Heart right ventricle (tissue), 16 donors: ENCODE measurements around the gene LAD1. TPM values are rescaled to one million over a fixed set of nuclear protein-coding genes. Genes with fewer than 3 reads are reported as not detected.

Source experiments
- ATAC-seq, 8 donors: fragments of 200-7000 bp; cut with Tn5 transposase; one replicate each; pipeline ENCODE4 v1.9.1; 2020; ENCODE audit warnings: mild to moderate bottlenecking in 8 of 8, moderate library complexity in 8 of 8, moderate number of reproducible peaks in 1 of 8
- DNase-seq, 2 donors: peaks; one replicate each; pipeline ENCODE4 v3.0.0-alpha.2; 2020
- H3K27ac ChIP-seq, 10 donors: fragments of 200-600 bp; sonication (generic) in 2 of 10; one replicate each; pipeline versions ENCODE4 v1.5.0 to v1.8.0; 2020 to 2022; ENCODE audit warnings: mild to moderate bottlenecking in 3 of 10
- H3K27me3 ChIP-seq, 7 donors: fragments of 200-600 bp; one replicate each; pipeline ENCODE4 v1.8.0; 2021 to 2022; ENCODE audit warnings: mild to moderate bottlenecking in 2 of 7
- H3K36me3 ChIP-seq, 9 donors: fragments of 200-600 bp; sonication (generic) in 1 of 9; one replicate each; pipeline versions ENCODE4 v1.5.0 to v1.8.0; 2020 to 2022; ENCODE audit warnings: mild to moderate bottlenecking in 2 of 9
- H3K4me1 ChIP-seq, 9 donors: fragments of 200-600 bp; sonication (generic) in 1 of 9; one replicate each; pipeline versions ENCODE4 v1.5.0 to v1.8.0; 2020 to 2022; ENCODE audit warnings: mild to moderate bottlenecking in 4 of 9
- H3K4me3 ChIP-seq, 10 donors: fragments of 200-600 bp; sonication (generic) in 2 of 10; one replicate each; pipeline versions ENCODE4 v1.5.0 to v1.8.0; 2020 to 2022; ENCODE audit warnings: mild to moderate bottlenecking in 7 of 10, moderate library complexity in 2 of 10
- H3K9me3 ChIP-seq, 11 donors: fragments of 200-600 bp in 10 of 11; sonication (generic) in 2 of 11; one replicate each; pipeline versions ENCODE4 v1.5.0 to v1.8.0; 2013 to 2022; ENCODE audit warnings: mild to moderate bottlenecking in 2 of 11, control low read depth in 1 of 11, moderate library complexity in 1 of 11
- WGBS, 2 donors: extraction: QIAGEN DNeasy Blood & Tissue Kit; methylation state at CpG; one replicate each; pipeline ENCODE4 v1.1.7; 2013; ENCODE audit warnings: inconsistent platforms in 1 of 2; 5-methylcytosine and 5-hydroxymethylcytosine counted together
- intact Hi-C, 10 donors: fragments of 100-400 bp; cut with DNase I; formaldehyde crosslinking; loops; one replicate each; pipeline versions ENCODE4 v1.11.1 to v1.14.2; 2022
- polyA plus RNA-seq, 2 donors: library from polyadenylated mRNA; stranded (reverse); fragments of 200-250 nt; gene quantifications; one replicate each; pipeline ENCODE4 v1.2.3, GENCODE V29; 2013
- total RNA-seq, 10 donors: library from RNA; stranded (reverse); fragmentation: NEBNext Ultra II Directional in 3 of 10; extraction: Animal tissue kit (Norgen Biotek cat#: 25700) in 3 of 10; gene quantifications; one replicate each; pipeline versions ENCODE4 v1.2.1 to v1.2.4, GENCODE V29; 2021 to 2023
- TF ChIP-seq, protein P1 (sequence below), 9 donors: fragments of 200-600 bp; sonication (generic) in 2 of 9; IDR thresholded peaks; one replicate each; pipeline versions ENCODE4 v1.5.0 to v1.8.0; 2021 to 2022; ENCODE audit warnings: antibody characterized with exemption in 9 of 9, mild to moderate bottlenecking in 5 of 9, moderate library complexity in 1 of 9
- donor health status: Arrhythmogenic right ventricular cardiomyopathy.
- donor health status: ischemic (EF 13 %, LVEDD 7.1; RV severe dilation, severe dysfunction).
- donor health status: healthy with polysubstance abuse.
- donor health status: DM: no; HTN: yes; CAD: no.
- donor health status: DM: no; HTN: no; CAD: no.
- donor health status: ischemic (EF 25% LVEDD 6.9; RV normal size, moderate dysfunction).
- donor health status: ischemic (EF 25% LVEDD 5.7; RV mildly dilated, moderate dysfunction).
- donor health status: healthy.
- donor health status: DM: yes; HTN: yes; CAD: no.
- donor health status: Ischemic cardiomyopathy.
- donor health status: ischemic (EF 35%, LVEDD 5.7; RV mildly dilated, moderate dysfunction).
- donor health status: nonischemic (EF 11% LVEDD 7.7; RV severe dilation, severe dysfunction).
- donor health status: DM: yes; HTN: yes; CAD: no.
- donor health status: PGD.
- donor health status: ischemic (EF 29% LVEDD 5.4; RV normal size, mild dysfunction).
- donor health status: nonischemic (EF 23%, LVEDD 6.1; RV moderate dilation, normal function).

The LAD1 gene
- total and polyA plus RNA-seq, 12 donors = 0.85 to 42.2 (median 2.9) TPM

GRCh38 chr1:201357636-201358348 is 41.3 kb downstream of the LAD1 start:
- Histone ChIP-seq H3K27me3 (no peaks in the 10 kb centered on the region), H3K36me3 (peaks cover 0 to 42% (median 13%) of the 10 kb centered on the region in 9 donors), H3K4me1 (peaks cover 0 to 23% (median 0%) of the 10 kb centered on the region in 9 donors), H3K27ac (peak overlapping the region in 4 of 10 donors; percentile 11 to 50 (median 40)), H3K9me3 (no peaks in the 10 kb centered on the region), H3K4me3 (no peak overlapping the region)
- WGBS, 2 donors = 35 to 61% methylated on average over 10 of the region's 10 CpGs
- intact Hi-C loops = loop anchor here in 2 of 10 donors (2.0 to 10.0 kb wide), 2 partner anchors 47 to 49 kb away; no protein-coding TSS in a partner anchor
- DNase-seq (no peak), ATAC-seq (peak; percentile 5 to 33 (median 10))
- TF ChIP-seq, protein P1, sequence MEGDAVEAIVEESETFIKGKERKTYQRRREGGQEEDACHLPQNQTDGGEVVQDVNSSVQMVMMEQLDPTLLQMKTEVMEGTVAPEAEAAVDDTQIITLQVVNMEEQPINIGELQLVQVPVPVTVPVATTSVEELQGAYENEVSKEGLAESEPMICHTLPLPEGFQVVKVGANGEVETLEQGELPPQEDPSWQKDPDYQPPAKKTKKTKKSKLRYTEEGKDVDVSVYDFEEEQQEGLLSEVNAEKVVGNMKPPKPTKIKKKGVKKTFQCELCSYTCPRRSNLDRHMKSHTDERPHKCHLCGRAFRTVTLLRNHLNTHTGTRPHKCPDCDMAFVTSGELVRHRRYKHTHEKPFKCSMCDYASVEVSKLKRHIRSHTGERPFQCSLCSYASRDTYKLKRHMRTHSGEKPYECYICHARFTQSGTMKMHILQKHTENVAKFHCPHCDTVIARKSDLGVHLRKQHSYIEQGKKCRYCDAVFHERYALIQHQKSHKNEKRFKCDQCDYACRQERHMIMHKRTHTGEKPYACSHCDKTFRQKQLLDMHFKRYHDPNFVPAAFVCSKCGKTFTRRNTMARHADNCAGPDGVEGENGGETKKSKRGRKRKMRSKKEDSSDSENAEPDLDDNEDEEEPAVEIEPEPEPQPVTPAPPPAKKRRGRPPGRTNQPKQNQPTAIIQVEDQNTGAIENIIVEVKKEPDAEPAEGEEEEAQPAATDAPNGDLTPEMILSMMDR (IDR thresholded peaks at IDR 0.05) = no peak

GRCh38 chr1:201357211-201357610 is 41.9 kb downstream of the LAD1 start:
- H3K9me3 ChIP-seq = no peaks in the 10 kb centered on the region
- peaks cover 0 to 20% (median 0%) of the 10 kb centered on the region in 9 donors for H3K4me1 ChIP-seq
- intact Hi-C loops = loop anchor here in 1 of 10 donors (10.0 kb wide), 1 partner anchor 48 kb away; no protein-coding TSS in a partner anchor
- TF ChIP-seq, protein P1 (IDR thresholded peaks at IDR 0.05) = no peak
- DNase-seq = peak in 1 of 2 donors; percentile 55
- peak; percentile 15 to 40 (median 20) for ATAC-seq
- peaks cover 0 to 36% (median 8%) of the 10 kb centered on the region in 9 donors for H3K36me3 ChIP-seq
- H3K27me3 ChIP-seq = no peaks in the 10 kb centered on the region
- WGBS, 2 donors = 52 to 74% methylated on average over 8 of the region's 8 CpGs
- H3K4me3 ChIP-seq = no peak overlapping the region
- peak overlapping the region in 3 of 10 donors; percentile 11 to 50 (median 15) for H3K27ac ChIP-seq

GRCh38 chr1:201356701-201357100 is 42.4 kb downstream of the LAD1 start:
- Histone ChIP-seq H3K36me3 (peaks cover 0 to 31% (median 8%) of the 10 kb centered on the region in 9 donors), H3K4me1 (peaks cover 0 to 20% (median 0%) of the 10 kb centered on the region in 9 donors), H3K4me3 (no peak overlapping the region), H3K9me3 (no peaks in the 10 kb centered on the region), H3K27ac (peak overlapping the region in 1 of 10 donors; percentile 1), H3K27me3 (no peaks in the 10 kb centered on the region)
- ATAC-seq = peak in 7 of 8 donors; percentile 5 to 15 (median 9)
- TF ChIP-seq, protein P1 (IDR thresholded peaks at IDR 0.05) = no peak
- WGBS, 2 donors = 53 to 74% methylated on average over 11 of the region's 11 CpGs
- no peak for DNase-seq
- intact Hi-C loops = loop anchor here in 1 of 10 donors (10.0 kb wide), 1 partner anchor 48 kb away; no protein-coding TSS in a partner anchor

DNA sequence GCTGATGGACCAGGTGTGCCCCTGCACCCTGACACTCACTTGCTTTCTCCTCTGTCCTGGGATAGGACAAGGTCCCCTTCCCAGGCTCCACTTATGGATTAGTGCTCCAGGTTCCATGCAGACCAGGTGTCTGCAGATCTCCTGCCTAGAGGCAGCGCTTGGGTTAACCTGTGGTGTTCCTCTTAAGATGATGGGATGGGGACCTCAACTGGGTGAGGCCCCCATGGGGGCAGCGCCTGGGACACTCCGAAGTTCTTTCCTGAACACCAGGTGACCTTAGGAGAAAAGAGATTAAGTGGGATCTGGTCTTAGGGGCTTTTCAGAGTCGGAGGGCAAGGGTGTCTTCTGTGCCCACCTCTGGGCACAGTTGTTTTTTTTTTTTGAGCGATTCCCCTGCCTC is 42.9 kb downstream of the LAD1 start:
- ATAC-seq (peak in 7 of 8 donors; percentile 1 to 6 (median 1)), DNase-seq (no peak)
- WGBS, 2 donors = 78 to 88% methylated on average over 5 of the region's 5 CpGs
- TF ChIP-seq, protein P1 (IDR thresholded peaks at IDR 0.05) = no peak
- Histone ChIP-seq H3K27me3 (no peaks in the 10 kb centered on the region), H3K36me3 (peaks cover 0 to 27% (median 8%) of the 10 kb centered on the region in 9 donors), H3K4me3 (no peak overlapping the region), H3K4me1 (peaks cover 0 to 20% (median 0%) of the 10 kb centered on the region in 9 donors), H3K9me3 (no peaks in the 10 kb centered on the region), H3K27ac (peak overlapping the region in 1 of 10 donors; percentile 1)
- intact Hi-C loops = loop anchor here in 1 of 10 donors (10.0 kb wide), 1 partner anchor 49 kb away; no protein-coding TSS in a partner anchor
